ENCODE measurements around the gene NF1.

NF1 gene

DNA sequence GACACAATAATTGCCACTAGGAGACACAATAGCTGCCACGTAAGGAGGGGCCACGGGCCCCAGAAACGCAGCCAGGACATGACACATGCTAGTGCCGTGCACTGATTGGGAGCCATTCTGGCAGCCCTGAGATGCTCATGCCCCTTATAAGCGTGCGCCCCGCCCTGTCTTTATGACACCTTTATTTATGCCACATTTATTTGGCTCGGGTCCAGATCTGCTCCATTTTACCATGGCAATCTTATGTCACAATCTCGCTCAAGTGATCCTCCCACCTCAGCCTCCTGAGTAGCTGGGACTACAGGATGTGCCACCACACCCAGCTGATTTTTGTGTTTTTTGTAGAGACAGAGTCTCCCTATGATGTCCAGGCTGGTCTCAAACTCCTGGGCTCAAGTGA lies 43.8 kb upstream of the NF1 start:
- TF ChIP-seq, protein P1, sequence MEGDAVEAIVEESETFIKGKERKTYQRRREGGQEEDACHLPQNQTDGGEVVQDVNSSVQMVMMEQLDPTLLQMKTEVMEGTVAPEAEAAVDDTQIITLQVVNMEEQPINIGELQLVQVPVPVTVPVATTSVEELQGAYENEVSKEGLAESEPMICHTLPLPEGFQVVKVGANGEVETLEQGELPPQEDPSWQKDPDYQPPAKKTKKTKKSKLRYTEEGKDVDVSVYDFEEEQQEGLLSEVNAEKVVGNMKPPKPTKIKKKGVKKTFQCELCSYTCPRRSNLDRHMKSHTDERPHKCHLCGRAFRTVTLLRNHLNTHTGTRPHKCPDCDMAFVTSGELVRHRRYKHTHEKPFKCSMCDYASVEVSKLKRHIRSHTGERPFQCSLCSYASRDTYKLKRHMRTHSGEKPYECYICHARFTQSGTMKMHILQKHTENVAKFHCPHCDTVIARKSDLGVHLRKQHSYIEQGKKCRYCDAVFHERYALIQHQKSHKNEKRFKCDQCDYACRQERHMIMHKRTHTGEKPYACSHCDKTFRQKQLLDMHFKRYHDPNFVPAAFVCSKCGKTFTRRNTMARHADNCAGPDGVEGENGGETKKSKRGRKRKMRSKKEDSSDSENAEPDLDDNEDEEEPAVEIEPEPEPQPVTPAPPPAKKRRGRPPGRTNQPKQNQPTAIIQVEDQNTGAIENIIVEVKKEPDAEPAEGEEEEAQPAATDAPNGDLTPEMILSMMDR (IDR thresholded peaks at IDR 0.05; ENCODE audit: low read length): no peak
- TF ChIP-seq EZH2 (optimal IDR thresholded peaks at IDR 0.05; ENCODE audit: low read depth, low read length): no peak
- TF ChIP-seq EZH2phosphoT487 (IDR thresholded peaks at IDR 0.05; ENCODE audit: low read length): no peak

DNA sequence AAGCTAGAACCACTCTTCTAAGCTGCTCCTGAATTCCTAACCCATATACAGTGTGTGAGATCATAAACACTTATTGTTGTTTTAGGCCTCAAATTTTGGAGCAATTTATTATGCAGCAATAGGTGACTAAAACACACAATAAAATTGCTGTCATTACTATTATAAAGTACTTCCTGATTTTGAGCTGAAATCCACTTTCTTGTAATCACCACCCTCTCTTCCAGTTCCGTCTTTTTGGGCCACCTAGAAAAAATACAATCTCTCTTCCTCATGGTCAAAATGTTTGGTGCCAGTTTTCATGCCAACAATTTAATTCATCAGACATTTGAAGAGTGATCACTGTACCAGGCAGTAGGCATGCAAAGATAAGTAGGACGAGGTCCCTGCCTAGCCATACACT lies 43.3 kb upstream of the NF1 start:
- no peaks in the 10 kb centered on the region for H3K36me3 ChIP-seq (replicated peaks; ENCODE audit: insufficient read depth, low read length)
- H3K9me2 ChIP-seq (replicated peaks; ENCODE audit: insufficient read depth, low read length): no peaks in the 10 kb centered on the region

More for the DNA sequence above, 43.8 kb upstream of the NF1 start:
- no peak overlapping the region for H3K27ac ChIP-seq (ENCODE audit: low read length)
- no peaks in the 10 kb centered on the region for H3K4me1 ChIP-seq (ENCODE audit: low read length)
- no peak overlapping the region for H3K4me2 ChIP-seq (ENCODE audit: low read depth, low read length)
- no peak for DNase-seq
- H3K79me2 ChIP-seq (ENCODE audit: low read length): no peaks in the 10 kb centered on the region
- no peaks in the 10 kb centered on the region for H3K27me3 ChIP-seq (replicated peaks; ENCODE audit: insufficient read depth, low read length)
- no peak overlapping the region for H3K4me3 ChIP-seq (ENCODE audit: low read length)
- no peaks in the 10 kb centered on the region for H3K9me2 ChIP-seq (replicated peaks; ENCODE audit: insufficient read depth, low read length)
- no peaks in the 10 kb centered on the region for H3F3A ChIP-seq (ENCODE audit: insufficient read depth, low read length)
- no peaks in the 10 kb centered on the region for H3K9me3 ChIP-seq (replicated peaks; ENCODE audit: insufficient read depth, low read length)
- no peak overlapping the region for H2AFZ ChIP-seq (ENCODE audit: low read length)
- no peaks in the 10 kb centered on the region for H4K20me1 ChIP-seq (ENCODE audit: insufficient read depth, low read length)
- H3K36me3 ChIP-seq (replicated peaks; ENCODE audit: insufficient read depth, low read length): no peaks in the 10 kb centered on the region
- H3K9ac ChIP-seq (ENCODE audit: low read length): no peak overlapping the region

DNA sequence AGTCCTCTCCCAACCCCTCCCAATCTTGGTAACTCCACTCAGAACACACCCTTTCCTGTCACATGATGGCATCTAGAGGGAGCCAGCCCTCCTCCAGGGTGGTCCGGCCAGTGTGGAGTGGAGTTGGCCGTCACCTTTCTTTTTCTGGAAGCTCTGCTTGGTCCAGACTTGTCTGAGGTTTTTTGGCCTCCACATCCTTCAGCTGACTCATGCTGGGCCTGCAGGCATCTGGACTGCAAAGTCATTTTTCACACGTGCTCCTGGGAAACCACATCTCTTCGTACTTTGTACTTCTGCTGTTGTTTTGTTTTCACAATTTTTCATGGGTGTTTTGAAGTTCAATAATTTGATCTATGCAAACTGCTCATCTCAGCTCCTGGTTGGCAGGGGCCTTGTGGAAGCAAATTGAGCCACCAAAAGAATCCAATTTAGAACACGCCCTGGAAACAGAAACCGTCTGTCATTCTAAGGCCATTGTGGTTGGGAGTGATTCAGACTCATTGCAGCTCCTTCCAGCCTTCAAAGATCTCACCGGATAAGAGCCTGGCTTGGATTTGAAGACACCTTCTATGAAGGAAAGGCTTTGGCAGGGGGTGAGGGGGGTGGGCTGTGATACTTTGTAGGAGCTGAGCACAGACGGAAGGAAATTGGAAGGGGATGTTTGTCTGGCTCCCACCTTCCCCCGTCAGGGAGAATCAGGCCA lies 42.4 kb upstream of the NF1 start:
- no peak overlapping the region for H3K4me3 ChIP-seq (ENCODE audit: low read length)
- no peak for DNase-seq
- H3K27me3 ChIP-seq (replicated peaks; ENCODE audit: insufficient read depth, low read length): no peaks in the 10 kb centered on the region

More for the DNA sequence above, 43.3 kb upstream of the NF1 start:
- no peak for DNase-seq
- H3K79me2 ChIP-seq (ENCODE audit: low read length): no peaks in the 10 kb centered on the region
- no peaks in the 10 kb centered on the region for H3F3A ChIP-seq (ENCODE audit: insufficient read depth, low read length)
- H3K4me3 ChIP-seq (ENCODE audit: low read length): no peak overlapping the region
- H3K4me1 ChIP-seq (ENCODE audit: low read length): no peaks in the 10 kb centered on the region
- H3K9ac ChIP-seq (ENCODE audit: low read length): no peak overlapping the region
- H3K4me2 ChIP-seq (ENCODE audit: low read depth, low read length): no peak overlapping the region
- no peak overlapping the region for H3K27ac ChIP-seq (ENCODE audit: low read length)
- no peak overlapping the region for H2AFZ ChIP-seq (ENCODE audit: low read length)
- TF ChIP-seq, protein P1 (IDR thresholded peaks at IDR 0.05; ENCODE audit: low read length): no peak
- no peak for TF ChIP-seq EZH2phosphoT487 (IDR thresholded peaks at IDR 0.05; ENCODE audit: low read length)
- TF ChIP-seq EZH2 (optimal IDR thresholded peaks at IDR 0.05; ENCODE audit: low read depth, low read length): no peak
- no peaks in the 10 kb centered on the region for H3K27me3 ChIP-seq (replicated peaks; ENCODE audit: insufficient read depth, low read length)
- no peaks in the 10 kb centered on the region for H4K20me1 ChIP-seq (ENCODE audit: insufficient read depth, low read length)
- no peaks in the 10 kb centered on the region for H3K9me3 ChIP-seq (replicated peaks; ENCODE audit: insufficient read depth, low read length)

More for the DNA sequence above, 42.4 kb upstream of the NF1 start:
- no peaks in the 10 kb centered on the region for H3K9me2 ChIP-seq (replicated peaks; ENCODE audit: insufficient read depth, low read length)
- H3K9ac ChIP-seq (ENCODE audit: low read length): no peak overlapping the region
- H3K27ac ChIP-seq (ENCODE audit: low read length): no peak overlapping the region
- no peaks in the 10 kb centered on the region for H3K79me2 ChIP-seq (ENCODE audit: low read length)
- H3K4me1 ChIP-seq (ENCODE audit: low read length): no peaks in the 10 kb centered on the region
- TF ChIP-seq EZH2phosphoT487 (IDR thresholded peaks at IDR 0.05; ENCODE audit: low read length) (no peak), EZH2 (optimal IDR thresholded peaks at IDR 0.05; ENCODE audit: low read depth, low read length) (no peak)
- TF ChIP-seq, protein P1 (IDR thresholded peaks at IDR 0.05; ENCODE audit: low read length): no peak
- H3K9me3 ChIP-seq (replicated peaks; ENCODE audit: insufficient read depth, low read length): no peaks in the 10 kb centered on the region
- H3F3A ChIP-seq (ENCODE audit: insufficient read depth, low read length): no peaks in the 10 kb centered on the region
- no peaks in the 10 kb centered on the region for H4K20me1 ChIP-seq (ENCODE audit: insufficient read depth, low read length)
- no peak overlapping the region for H3K4me2 ChIP-seq (ENCODE audit: low read depth, low read length)
- no peaks in the 10 kb centered on the region for H3K36me3 ChIP-seq (replicated peaks; ENCODE audit: insufficient read depth, low read length)
- no peak overlapping the region for H2AFZ ChIP-seq (ENCODE audit: low read length)
